ENCODE data around the gene STK33.

STK33 gene

DNA sequence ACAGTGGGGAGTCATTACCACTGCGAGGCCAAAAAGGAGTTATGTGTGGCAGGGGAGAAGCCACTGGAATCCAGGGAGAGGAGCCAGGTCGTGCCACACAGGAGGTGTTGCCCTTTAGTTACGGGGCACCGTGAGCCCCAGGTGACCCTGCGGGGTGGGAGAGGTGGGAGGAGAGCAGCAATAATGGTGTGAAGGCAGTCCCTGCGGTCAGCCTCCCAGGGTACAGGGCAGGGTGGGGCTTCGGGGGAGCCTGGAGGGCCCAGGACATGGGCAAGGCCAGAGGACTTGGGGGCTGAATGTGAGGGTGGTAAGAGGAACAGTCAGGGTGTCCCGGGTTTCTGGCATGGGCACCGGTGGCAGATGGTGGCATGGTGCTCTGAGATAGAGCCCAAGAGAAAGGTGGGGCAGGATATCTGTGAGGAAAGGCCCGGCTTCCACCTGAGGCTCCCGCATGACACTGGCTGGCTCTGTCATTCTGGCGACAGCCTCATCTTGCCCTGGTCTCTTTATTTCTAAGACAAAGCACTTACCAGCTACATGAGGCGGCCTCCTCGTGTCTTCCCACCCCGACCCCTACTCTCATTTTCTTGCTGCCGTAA is 247.8 kb downstream of the STK33 start:
- Histone ChIP-seq H3K27me3 (ENCODE audit: control insufficient read depth in 1 of 2, insufficient read depth in 2 of 2, low read length in 2 of 2) (no peaks in the 10 kb centered on the region), H3K36me3 (ENCODE audit: insufficient read depth, low read length) (no peaks in the 10 kb centered on the region)

DNA sequence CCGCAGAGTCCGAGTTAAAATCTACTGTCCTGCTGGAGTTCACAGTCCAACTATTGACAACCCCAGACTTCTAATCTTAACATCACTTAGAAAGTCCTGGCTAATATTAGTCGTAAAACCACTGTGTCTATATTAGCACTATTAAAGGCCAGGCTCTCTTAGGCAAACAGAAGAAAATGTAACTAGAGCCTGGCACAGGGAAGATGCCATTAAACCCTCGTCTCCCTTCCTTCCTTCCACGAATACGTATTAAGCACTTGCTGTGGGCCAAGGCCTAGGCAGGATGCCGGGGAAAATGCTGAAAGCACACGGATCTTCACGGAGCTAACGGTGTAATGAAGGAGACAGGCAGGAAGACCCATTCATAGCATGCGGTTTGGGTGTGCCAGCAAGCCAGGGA is 248.8 kb downstream of the STK33 start:
- Histone ChIP-seq H3K9ac (ENCODE audit: low read length) (no peak overlapping the region), H3K36me3 (ENCODE audit: insufficient read depth, low read length) (no peaks in the 10 kb centered on the region), H3K9me3 (ENCODE audit: low read length) (no peaks in the 10 kb centered on the region), H3K4me1 (ENCODE audit: insufficient read depth, low read length) (no peaks in the 10 kb centered on the region), H3K27ac (ENCODE audit: low read depth, low read length) (no peak overlapping the region), H3K4me3 (ENCODE audit: low read depth in 1 of 2, low read length in 2 of 2) (no peak overlapping the region), H3K27me3 (ENCODE audit: control insufficient read depth in 1 of 2, insufficient read depth in 2 of 2, low read length in 2 of 2) (no peaks in the 10 kb centered on the region)

More for the DNA sequence above, 247.8 kb downstream of the STK33 start:
- H3K4me1 ChIP-seq (ENCODE audit: insufficient read depth, low read length) = no peaks in the 10 kb centered on the region
- H3K27ac ChIP-seq (ENCODE audit: low read depth, low read length) = no peak overlapping the region
- H3K9ac ChIP-seq (ENCODE audit: low read length) = no peak overlapping the region
- H3K4me3 ChIP-seq (ENCODE audit: low read depth in 1 of 2, low read length in 2 of 2) = no peak overlapping the region
- H3K9me3 ChIP-seq (ENCODE audit: low read length) = no peaks in the 10 kb centered on the region

DNA sequence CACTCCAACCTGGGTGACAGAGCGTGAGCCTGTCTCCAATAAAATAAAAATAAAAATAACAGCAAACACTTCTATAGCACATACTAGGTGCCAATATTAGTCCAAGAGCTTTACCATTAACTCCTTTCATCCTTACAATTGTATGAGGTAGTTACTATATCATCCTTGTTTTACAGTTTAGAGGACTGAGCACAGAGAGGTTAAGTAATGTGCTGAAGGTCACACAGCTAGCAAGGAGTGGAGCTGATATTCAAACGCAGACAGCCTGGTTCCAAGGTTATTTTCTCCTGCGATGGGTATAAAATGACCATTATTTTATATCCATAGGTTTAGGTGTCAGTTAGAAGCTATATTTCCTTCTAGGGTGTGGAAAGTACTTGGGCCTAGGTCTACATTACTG is 249.7 kb downstream of the STK33 start:
- no peaks in the 10 kb centered on the region for H3K4me1 ChIP-seq (ENCODE audit: insufficient read depth, low read length)
- no peaks in the 10 kb centered on the region for H3K36me3 ChIP-seq (ENCODE audit: insufficient read depth, low read length)
- H3K4me3 ChIP-seq (ENCODE audit: low read depth in 1 of 2, low read length in 2 of 2) = no peak overlapping the region
- no peaks in the 10 kb centered on the region for H3K27me3 ChIP-seq (ENCODE audit: control insufficient read depth in 1 of 2, insufficient read depth in 2 of 2, low read length in 2 of 2)
- H3K9ac ChIP-seq (ENCODE audit: low read length) = no peak overlapping the region
- H3K27ac ChIP-seq (ENCODE audit: low read depth, low read length) = no peak overlapping the region
- H3K9me3 ChIP-seq (ENCODE audit: low read length) = no peaks in the 10 kb centered on the region

DNA sequence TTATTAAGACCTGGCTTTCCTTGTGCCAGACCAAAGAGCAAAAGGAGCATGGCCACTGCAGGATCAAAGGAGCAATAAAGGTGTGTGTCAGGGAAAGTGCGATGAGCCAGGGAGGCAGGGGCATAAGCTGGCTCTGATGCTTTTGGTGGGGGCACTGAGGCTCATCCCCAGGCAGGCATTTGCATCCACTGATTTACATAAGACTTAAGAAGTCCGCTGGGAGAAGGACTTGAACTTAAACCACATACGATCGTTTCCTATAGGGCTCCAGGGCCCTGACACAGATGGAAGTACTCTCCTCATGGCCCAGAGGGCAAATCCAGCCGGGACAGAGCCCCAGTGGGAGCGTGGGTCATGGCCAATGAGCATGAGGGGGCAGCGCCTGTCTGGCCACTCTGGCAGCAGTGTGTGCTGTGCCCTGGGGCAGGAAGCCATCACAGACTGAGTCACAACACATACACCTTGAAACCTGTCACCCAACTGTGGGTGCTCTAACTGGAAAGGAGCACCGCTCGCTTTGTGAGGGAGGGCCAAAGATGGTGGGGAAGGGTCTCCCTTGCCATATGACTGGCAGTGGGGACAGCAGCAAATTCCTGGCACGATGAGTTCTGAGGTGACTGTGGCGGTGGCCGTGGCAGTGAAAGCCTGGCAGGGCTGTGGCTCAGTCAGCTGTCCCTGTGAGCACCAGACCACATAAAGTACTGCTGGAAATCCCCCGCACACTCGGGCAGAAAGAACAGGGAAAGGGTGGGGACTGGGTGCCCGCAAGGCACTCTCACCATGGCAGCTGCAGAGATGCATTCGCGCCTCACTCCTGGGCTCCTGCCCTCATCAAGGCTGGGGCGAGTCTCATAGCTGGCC is 251.0 kb downstream of the STK33 start:
- Histone ChIP-seq H3K36me3 (ENCODE audit: insufficient read depth, low read length) (no peaks in the 10 kb centered on the region), H3K4me1 (ENCODE audit: insufficient read depth, low read length) (no peaks in the 10 kb centered on the region), H3K27me3 (ENCODE audit: control insufficient read depth in 1 of 2, insufficient read depth in 2 of 2, low read length in 2 of 2) (no peaks in the 10 kb centered on the region), H3K4me3 (ENCODE audit: low read depth in 1 of 2, low read length in 2 of 2) (no peak overlapping the region), H3K9ac (ENCODE audit: low read length) (no peak overlapping the region), H3K27ac (ENCODE audit: low read depth, low read length) (no peak overlapping the region), H3K9me3 (ENCODE audit: low read length) (no peaks in the 10 kb centered on the region)

DNA sequence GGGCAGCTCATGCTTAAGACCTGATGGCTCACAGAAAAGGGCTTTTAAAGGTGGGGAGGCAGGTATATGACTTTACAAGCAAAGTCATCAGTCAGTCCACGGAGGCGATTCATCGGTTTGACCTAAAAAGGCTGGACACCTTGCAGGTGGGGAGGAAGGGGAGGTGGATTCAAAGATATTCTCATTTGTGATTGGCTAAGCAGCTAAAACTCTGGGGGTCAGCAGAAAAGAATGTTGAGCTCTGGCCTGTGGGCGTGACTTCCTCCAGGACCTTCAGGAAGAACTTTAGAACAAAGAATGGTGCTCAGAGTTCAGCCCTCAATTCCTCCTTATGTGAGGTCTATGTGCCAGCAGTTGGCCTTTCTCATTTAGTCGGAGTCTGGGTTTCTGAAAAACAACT is 252.0 kb downstream of the STK33 start:
- no peaks in the 10 kb centered on the region for H3K27me3 ChIP-seq (ENCODE audit: control insufficient read depth in 1 of 2, insufficient read depth in 2 of 2, low read length in 2 of 2)
- no peaks in the 10 kb centered on the region for H3K4me1 ChIP-seq (ENCODE audit: insufficient read depth, low read length)
- no peak overlapping the region for H3K4me3 ChIP-seq (ENCODE audit: low read depth in 1 of 2, low read length in 2 of 2)
- H3K9ac ChIP-seq (ENCODE audit: low read length) = no peak overlapping the region
- H3K27ac ChIP-seq (ENCODE audit: low read depth, low read length) = no peak overlapping the region
- H3K9me3 ChIP-seq (ENCODE audit: low read length) = no peaks in the 10 kb centered on the region
- H3K36me3 ChIP-seq (ENCODE audit: insufficient read depth, low read length) = no peaks in the 10 kb centered on the region
